Activated gamma-delta T cell treated with anti-CD3 and anti-CD28 coated beads, Interleukin-2, amount 50 U/mL, for 16 hours (primary cell): Measurements from ENCODE around the gene PRR5.

Experiments
- DNase-seq: peaks from one replicate; pipeline ENCODE4 v3.0.0-alpha.2; 2020; ENCODE audit warnings: low read depth

The PRR5 gene

DNA sequence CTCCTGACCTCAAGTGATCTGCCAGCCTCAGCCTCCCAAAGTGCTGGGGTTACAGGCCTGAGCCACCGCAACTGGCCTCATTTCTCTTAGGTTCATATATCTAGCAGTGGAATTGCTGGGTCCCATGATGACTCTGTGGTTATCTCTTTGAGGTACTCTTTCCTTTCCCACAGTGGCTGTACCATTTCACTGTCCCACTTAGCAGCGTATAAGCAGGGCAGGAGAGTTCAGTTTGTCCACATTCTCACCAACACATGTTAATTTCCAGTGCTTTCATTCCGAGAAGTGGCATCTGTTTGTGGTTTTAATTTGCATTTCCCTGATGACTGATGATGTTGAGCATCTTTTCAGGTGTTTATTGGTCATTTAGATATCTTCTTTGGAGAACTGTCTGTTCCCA, 16.4 kb downstream of the PRR5 start:
- no peak for DNase-seq

DNA sequence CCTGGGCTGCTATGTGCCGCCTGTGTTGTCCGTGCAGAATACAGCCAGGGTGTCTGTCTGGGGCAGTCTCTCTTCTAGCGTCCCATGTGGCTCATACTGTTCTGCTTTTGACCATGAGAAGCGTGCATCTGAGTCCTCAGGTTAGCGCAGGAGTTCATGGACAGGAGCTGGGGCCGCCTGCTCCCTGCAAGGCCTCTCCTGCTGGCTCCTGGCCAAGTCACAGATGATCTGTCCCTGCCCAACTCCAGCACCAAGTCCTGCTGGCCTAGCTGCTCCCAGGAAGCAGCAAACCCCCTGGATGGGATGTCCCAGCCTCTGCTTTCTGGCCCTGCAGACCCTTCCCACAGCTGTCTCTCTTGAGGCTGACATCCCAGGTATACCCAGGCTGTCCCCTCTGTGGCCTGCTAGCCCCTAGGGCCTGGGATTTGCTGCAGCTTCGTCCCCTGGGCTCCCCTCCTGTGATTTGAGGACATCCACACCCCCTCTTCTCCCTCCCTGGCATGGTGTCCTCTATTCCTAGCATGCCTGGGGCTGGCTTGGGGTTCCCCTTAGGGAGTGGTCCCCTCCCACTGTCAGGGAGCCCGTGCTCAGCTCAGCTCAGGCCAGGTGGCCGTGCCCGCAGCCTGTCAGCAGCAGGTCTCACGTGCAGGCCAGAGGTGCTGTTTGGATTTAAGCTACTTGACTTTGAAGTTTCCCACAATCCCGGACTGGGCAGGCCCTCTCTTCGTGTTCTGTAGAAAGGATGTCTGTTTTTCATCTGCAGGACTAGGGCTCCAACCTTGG, 17.8 kb downstream of the PRR5 start:
- DNase-seq = no peak

DNA sequence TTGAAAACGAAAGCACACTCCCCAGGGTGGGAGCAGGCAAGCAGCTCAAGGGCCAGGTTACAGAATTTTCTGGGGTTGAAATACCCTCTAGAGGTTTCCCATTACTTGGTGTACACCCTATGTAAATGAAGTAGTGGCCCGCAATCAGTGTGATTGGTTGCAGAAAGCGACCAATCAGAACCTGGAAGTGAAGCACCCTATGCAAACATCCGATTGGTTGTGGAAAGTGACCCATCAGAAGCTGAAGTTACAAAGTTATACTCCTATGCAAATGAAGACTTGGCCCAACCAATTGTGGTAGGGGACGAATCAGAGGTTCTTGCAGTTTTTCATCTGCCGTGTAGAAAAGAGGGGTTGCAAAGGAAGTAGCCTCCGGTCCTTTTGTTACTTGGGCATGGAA, 19.2 kb downstream of the PRR5 start:
- DNase-seq = no peak

DNA sequence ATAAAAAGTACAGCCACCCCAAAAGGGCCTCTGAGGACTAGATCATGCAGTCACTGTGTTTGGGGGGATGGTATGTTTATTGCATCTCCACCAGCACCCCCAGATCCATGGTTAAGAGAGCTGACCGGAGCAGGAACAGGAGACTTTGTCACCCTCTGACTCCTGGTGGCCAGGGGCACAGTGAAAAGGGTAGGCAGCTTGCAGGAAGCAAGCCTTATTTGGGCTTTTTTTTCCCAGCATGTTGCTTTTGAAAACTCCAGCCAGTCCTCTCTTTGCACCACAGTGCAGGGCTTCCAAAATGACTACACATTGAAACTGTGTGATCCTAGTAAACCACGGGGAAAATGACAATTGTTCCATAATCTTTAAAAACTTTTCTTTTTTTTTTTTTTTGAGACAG, 20.6 kb downstream of the PRR5 start:
- no peak for DNase-seq

DNA sequence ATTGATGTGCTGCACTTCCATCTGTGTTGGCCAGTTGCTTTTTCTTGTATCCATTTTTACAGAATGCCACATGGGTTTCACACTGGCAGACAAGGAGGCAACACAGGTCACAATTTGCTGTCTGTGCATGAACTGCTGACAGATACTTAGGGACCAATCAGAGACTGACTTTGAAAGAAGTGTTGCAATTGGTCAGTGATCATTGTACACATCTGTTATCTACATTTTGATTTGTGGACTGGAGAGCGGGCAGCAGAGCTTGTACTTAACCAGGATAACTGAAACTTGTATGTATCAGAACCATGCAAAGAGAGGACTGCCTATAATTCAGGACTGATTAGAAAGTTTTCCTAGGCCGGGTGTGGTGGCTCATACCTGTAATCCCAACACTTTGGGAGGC, 21.8 kb downstream of the PRR5 start:
- no peak for DNase-seq

DNA sequence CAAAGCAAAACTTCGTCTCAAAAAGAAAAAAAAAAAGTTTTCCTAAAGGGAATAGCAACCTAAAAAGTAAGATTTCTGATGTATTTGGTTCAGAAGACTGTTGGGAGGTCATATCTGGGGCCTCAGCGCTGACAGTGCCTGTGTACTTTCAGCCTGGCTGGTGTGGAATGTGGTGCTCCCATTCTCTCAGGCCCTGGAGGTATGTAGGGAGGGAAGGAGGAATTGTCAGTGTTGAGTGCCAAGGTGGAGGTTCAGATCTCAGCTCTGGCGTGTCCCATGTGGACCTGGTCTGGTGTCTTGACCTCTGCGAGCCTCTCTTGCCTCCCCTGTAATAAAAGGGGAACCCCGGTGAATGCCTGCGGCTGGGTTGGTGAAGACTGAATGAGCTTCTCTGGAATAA, 22.4 kb downstream of the PRR5 start:
- no peak for DNase-seq

DNA sequence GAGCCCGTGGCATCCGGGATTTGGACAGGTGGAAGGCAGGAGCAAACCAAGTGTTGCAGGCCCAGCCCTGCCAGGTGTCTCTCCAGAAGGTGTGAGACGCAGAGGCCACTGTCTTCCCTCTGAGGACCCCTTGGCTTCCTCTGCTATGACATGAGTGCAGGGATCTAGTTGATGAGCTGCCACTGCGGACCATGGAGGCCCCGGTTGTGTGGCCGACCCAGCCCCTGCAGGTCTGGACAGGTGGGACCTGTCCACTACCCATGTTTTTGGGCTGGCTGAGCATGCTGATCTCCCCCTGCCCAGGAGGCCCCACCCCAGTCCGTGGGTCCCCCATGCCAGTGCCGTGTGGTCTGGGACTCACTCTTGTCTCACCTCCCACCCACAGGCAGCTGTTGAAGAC, 22.9 kb downstream of the PRR5 start:
- DNase-seq = no peak

DNA sequence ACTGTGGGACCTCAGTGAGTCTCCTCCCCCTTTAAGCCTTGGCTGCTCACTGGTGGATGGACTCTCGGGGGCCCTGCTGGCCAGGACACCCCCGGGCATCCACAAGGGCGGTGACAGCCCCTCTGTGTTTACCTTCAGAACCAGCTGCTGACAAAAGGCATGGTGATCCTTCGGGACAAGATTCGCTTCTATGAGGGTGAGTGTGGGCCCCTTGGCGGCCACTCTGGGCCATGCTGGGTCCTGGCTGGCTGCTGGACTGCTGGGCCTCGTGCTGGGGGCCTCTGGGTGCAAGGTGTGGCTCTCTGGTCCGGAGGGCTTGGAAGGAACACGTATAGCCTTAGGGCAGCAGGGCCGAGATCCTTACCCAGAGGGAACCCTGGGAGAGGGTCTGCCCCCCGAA, 24.4 kb downstream of the PRR5 start:
- DNase-seq = no peak

DNA sequence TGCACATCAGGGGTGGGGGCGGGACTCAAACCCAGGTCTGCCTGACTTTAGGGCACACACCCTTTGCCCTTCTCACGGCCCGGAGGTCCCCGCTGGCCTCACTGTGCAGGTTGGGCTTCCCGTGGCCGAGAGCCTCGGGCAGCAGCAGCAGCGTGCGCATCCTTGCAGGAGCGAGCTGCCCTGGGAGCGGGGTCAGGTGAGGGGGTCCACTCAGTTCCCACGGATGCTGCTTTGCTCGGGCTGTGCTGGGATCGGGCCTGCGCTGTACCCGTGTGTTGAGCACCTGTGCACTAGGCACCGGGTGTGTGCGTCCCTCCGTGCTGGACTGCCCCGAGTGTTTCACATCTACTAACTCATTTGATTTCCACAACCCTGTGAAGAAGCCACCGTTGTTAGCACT, 25.1 kb downstream of the PRR5 start:
- DNase-seq = no peak

DNA sequence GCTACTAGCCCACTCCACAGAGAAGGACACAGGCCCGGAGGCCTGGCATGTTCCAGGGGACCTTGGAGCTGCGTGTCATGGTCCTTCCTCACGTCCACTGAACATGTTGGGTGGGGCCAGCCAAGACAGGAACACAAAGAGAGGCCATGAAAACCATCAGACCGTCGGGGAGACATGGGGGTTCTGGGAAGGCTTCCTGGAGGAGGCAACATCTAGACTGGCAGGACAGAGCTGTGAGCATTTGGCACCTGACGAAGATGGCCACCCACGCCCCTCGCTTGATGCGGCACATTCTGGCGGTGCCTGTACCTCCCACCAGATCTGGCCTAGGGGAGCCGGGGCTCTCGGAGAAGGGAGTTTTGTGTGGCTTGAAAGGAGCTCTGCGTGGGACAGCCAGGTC, 25.7 kb downstream of the PRR5 start:
- DNase-seq = no peak

DNA sequence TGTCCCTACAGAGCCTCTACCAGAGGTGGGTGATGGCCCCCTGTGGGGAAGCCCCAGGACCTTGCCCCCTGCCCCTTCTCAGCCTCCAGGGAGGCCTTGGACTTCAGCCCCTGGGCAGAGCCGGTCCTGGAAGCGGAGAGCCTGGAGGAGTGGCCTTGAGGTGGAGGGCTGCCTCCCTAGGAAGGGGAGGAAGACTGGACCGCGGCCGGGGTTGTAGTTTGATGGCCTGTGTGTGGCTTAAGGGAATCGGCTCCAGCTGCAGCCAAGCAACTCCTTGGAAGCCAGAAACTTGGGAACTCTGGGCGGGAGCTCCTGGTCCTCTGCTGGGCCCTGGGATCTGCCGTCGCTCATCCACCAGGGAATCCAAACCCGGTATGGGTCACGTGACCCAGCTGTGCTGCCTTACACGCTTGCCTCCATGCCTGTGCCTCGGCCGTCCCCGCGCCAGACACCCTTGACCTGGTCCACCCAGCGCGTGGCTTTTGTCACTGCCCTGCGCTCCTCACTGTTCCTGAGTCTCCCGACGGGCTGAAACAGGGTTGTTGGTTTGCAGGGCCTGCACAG, 26.8 kb downstream of the PRR5 start:
- DNase-seq = no peak

DNA sequence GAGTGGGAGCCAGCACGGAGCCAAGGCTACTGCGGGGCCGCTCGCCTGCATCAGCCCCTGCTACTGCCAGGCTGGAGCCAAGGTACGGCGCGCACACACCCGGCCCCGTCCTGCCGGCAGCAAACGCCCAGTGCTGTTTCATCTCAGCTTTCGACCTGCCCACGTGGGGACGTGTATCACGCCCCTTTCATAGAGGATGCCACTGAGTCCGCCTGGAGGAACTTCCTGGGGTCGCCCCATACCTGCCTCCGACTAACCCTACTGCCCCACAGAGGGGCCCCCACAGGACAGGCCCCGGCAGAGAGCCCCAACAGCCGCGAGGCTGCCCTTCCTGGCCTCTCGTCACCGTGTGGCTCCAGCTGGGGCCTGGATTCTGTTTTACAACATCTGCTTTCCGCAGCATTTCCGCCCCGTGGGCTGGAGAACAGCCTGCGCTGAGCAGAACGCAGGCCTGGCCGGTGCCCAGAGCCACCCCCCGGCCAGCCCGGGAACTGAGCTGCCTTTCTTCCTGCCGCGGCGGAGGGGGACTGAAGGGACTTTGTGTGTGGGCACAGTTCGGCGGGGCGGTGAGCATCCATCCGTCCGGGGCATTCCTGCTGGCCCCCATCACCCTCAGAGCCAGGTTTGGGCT, 27.5 kb downstream of the PRR5 start:
- no peak for DNase-seq

DNA sequence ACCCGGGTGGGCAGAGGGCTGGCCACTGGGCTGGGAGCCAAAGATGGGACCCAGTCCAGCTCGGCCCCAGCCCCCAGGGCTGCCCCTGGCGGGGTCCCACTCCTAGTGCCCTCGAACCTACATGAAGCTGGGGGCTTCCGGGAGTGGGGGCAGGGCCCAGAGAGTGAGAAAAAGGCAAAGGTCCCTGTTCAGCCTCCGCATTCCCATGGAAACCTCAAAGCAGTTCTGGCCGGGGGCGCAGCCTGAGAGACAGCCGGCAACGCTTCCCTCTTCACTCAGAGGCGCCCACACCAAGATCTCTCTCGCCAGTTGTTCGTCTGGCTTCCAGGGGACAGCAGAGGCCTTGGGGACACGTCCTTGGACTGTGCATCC, 28.0 kb downstream of the PRR5 start:
- DNase-seq = no peak

DNA sequence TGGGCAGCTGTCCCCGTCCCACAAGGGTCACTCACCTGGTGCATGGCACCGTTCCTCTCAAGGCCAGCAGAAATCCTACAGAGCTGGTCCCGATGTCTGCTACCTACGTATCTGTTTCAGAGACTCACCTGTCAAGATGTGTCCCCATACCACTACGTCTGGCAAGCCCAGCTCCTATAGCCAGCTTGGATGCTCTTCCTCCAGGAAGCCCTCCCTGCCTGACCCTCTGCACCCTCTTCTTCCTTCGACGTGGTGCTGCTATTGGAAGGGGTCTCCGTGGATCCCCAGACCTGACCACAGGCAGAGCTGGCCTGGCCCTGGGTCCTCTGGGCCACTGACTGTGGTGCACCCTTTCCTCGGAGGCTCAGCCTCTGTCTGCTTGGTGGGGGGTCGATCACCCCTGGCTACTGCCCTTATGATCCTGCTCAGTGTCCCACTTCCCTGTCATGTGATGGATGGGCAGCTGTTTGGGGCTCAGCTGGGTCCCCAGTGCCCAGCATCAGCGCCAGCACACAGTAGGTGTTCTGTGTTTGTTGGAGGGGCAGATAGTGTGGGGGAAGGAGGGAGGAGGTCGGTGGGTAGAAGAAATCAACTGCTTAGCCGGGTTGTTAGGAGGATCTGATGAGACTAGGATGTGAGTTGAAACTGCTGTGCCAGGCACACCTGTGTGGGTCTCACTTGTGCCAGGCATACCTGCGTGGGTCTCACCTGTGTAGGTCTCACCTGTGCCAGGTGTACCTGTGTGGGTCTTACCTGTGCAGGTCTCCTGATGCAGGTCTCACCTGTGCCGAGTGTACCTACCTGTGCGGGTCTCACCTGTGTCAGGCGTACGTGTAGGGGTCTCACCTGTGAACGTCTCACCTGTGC, 28.7 kb downstream of the PRR5 start:
- no peak for DNase-seq

DNA sequence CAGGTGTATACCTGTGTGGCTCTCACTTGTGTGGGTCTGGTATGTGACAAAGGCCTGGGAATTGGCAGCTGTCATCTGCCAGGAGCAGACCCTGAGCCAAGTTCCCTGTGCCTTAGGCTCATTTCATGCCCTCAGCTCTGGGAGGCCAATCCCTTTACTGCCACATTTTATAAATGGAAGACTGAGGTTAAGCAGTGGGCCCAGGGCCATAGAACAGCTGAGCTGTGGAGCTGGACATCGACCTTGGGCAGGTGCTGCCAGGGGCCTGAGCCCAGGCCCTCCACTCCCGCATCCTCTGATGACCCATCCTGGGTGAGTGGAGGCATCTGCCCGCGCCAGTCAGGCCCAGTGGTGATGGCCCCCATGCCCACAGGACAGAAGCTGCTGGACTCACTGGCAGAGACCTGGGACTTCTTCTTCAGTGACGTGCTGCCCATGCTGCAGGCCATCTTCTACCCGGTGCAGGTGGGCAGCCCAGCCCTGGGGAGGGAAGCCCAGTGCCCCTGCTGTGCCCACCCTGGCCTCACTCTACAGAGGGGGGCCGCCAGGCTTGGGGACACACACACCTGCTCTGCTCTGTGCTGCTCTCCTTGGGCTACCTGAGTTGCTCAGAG, 29.5 kb downstream of the PRR5 start:
- DNase-seq = no peak

DNA sequence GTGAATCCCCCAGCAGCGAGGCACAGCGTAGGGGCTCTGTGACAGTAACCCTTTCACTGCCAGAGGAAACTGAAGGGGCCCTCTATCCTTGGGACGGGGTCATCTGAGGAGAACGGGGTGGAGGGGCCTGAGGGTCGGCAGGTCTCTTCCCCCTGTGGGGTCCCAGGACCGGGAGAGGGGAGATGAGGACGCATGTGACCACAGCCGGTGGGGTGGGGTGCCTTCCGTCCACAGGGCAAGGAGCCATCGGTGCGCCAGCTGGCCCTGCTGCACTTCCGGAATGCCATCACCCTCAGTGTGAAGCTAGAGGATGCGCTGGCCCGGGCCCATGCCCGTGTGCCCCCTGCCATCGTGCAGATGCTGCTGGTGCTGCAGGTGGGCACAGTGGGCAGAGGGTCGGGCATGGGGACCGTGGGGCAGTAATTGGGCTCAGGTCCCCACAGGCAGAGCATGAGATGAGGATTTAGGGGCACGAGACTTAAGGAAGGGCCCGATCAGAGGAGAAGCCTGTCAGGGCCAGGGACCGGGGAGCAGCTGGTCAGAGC, 30.1 kb downstream of the PRR5 start:
- no peak for DNase-seq

DNA sequence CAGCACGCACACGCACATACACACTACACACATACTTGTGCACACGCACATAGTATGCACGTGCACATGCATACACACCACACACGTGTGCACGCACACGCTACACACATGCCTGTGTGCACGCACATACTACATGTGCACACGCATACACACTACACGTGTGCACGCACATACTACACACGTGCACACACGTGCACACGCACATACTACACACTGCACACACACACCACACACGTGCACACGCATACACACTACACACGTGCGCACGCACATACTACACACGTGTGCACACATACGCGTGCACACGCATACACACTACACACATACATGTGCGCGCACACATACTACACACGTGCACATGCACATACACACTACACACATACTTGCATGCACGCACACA, 30.7 kb downstream of the PRR5 start:
- DNase-seq = no peak

DNA sequence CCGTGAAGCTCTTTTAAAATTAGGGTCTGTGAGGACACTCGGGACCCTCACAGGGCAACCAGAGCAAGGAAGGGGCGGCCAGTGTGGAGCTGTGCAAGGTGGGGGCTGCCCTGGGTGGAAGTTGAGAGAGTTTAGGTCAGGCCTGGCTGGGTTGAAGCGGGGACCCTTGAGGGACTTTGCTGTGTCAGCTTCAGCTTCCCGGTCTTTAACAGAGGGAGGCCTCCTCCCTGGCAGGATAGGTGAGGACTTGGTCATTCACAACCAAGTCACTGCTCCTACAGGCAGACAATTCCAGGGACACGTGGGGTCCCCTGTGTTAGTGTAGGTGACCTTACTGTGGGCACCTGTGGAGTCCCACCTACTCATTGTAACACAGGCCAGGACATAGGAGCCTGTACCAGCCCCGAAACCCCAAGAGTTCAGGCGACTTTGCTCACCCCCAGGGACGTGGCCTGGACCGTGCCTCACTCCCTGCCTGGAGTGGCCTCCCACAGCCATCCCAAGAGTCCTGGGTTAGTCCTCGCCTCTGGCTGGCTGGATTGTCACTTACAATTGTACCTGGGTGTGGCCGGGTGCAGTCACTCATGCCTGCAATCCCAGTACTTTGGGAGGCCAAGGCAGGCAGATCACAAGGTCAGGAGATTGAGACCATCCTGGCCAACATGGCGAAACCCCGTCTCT, 31.6 kb downstream of the PRR5 start:
- no peak for DNase-seq

DNA sequence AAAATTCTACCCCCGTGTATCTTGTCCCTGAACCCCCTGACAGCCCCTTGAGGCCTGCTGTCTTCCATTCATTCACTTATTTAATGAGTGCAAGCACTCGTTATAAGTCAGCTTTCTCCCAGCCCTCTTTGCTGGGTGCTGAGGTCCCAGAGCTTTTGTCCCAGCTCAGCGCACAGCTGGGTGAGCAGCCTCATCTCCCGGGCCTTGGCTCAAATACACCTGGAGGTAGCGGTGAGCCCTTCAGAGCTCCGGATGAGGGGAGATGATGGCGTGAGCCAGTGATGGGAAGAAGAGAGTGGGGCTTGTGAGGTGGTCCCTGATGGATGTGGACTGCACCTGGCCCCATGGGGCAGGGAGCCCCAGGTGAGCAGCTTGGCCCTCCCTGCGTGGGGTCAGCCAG, 32.3 kb downstream of the PRR5 start:
- no peak for DNase-seq

DNA sequence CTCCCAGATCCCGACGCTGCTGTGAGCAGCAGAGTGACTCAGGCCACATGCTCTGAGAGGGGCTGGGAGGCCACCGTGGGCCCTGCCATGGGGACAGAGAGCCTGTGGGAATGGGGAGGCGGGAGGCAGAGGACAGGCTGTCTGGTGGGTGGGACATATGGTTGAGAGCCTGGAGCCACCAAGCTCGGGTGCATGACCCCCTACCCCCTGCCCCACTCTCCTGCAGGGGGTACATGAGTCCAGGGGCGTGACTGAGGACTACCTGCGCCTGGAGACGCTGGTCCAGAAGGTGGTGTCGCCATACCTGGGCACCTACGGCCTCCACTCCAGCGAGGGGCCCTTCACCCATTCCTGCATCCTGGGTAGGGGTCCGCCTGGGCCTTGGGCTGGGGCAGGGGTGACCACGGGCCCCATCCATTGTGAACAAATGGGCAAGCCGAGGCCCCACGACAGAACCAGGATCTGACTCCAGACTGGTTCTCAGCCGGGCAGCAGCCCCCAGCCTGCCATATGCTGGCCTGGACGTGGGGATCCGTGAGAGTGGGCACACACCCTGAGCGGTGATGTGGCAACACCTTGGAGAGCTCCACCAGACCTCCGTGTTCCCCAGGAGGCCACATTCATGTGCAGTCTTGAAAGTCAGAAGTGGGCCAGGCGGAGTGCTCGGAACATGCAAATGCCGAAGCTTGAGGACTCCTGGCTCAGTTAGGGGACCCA, 33.0 kb downstream of the PRR5 start:
- no peak for DNase-seq
